HG02642 (cell line): Measurements from ENCODE around the gene ACAP3.
"Not testable (repeated sequence)": the region's sequence is repeated elsewhere in the genome, so short reads cannot be mapped to it uniquely, and the experiment has no call there.

Experiments used
- ATAC-seq: cut with Tn5 transposase; IDR thresholded peaks from one replicate; pipeline ENCODE4 v1.9.1; 2021; ENCODE audit warnings: mild to moderate bottlenecking; ENCODE audit not compliant: unreplicated experiment, poor library complexity

ACAP3 gene

GRCh38 chr1:1316199-1316598 is 8.5 kb upstream of the ACAP3 start:
- not testable (repeated sequence) for ATAC-seq

GRCh38 chr1:1315435-1315954 is 7.8 kb upstream of the ACAP3 start:
- no peak for ATAC-seq

- no peak for ATAC-seq
Observed at GRCh38 chr1:1314678-1315335, 7.1 kb upstream of the ACAP3 start.

GRCh38 chr1:1314237-1314586 is 6.5 kb upstream of the ACAP3 start:
- no peak for ATAC-seq

DNA sequence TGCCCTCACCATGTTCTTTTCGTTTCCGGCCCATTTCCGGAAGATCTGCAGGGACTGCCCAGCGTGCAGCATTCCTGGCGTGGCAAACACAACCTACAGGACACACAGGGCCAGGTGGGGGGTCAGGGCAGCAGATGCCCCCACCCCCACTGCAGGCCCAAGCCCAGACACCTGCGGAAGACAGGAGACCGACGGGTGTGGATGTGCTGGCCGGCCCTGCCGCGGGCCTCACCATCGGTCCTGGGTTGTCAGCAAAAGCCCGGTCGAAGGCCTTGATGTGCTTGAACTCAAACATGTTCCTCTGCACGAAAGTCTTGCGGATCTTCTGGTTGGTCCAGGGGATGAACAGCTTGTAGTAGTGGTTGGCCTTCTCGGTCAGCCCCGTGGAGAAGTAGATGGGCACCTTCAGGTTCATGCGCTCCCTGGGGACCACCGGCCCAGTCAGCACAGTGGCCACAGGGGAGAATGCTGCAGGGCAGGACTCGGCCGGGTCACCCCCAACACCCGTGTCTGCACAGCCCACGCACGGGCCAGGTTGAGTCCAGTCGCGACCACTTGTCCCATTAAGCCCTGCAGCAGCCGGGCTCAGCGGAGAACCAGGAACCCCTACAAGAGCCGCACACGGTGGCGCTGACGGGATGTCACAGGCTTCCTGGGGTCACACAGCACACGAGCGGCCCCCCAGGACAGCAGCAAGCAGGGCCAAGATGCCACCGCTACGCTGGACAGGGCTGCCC is 5.9 kb upstream of the ACAP3 start:
- ATAC-seq = no peak

DNA sequence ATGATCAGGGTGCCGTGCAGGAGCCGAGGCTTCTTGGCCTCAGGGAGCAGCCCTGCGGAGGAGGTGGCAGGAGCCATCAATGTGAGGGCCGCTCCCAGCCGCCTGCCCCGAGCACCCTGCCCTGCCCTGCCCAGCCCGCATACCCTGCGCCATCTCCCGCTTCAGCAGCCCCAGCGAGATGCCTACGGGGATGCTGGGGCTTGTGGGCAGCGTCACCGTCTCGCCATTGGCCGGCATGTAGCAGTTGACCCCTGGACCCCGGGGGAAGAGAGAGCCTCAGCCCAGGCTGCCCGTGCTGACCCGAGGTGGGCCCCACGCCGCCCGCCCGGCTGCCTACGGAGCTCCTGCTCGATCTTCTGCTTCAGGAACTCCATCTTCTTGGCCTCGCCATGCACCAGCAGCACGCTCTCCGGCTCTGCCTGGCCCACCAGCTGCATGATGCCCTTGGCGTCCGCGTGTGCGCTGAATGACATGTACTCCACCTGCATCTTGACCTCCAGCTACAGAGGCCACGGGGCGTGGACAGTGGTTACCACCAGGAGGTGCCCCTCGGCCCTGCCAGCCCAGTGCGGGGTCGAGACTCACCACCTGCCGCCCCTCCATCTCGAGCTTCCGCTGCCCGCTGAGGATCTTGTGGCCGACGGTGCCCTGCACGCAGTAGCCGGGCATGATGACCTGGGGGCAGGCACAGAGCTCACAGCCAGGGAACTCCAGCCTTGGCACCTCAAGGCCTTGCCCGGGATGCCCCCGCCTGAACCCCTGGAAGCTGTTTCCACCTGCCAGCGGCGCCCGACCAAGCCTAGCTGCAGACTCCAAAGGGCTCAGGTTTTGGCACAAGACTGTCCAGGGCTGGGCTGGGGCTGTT is 5.0 kb upstream of the ACAP3 start:
- no peak for ATAC-seq

DNA sequence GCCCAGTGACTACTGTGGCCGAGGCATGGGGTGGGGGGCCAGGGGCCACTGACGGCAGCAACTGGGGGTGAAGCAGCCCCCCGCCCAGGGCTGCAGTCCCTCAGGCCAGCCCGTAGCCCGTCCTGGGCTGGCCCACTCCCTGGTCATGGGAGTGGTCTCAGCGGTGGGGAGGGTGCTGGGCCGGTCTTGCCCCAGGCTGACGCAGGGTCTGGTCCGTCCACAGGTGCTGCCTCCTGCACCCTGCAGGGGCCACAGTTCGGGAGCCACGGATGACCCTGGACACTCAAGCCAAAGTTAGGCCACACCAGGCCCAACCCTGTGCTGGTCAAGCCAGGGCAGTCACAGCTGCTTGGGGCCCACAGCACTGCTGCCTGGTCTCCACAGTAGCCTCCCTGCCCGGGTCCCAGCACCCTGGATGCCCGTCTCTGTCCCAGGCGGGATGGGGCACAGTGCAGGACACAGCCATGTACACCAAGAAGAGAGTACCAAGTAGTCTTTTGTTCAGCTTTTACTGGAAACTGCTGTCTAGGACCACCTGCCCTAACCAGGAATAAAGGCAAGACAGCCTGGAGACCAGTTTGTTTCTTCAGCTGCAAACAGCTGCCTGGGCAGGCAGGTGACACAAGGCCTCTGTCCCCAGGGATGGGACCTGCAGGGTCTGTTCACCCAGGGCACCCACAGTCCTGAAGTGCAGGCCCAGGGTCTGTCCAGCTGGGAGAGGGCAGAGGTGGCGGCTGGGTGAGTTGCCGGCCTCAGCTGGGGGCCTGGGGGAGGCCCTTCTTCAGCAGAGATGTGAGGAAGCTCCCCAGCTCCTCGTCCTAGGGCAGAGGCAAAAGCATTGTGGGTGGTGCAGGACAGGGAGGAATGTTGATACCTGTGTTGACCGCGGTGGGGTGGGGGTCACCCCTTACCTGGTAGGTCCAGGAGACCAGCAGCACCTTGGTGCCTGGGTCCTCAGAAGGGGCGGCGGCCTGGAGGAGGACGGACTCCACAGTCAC is 3.7 kb upstream of the ACAP3 start:
- ATAC-seq = no peak

DNA sequence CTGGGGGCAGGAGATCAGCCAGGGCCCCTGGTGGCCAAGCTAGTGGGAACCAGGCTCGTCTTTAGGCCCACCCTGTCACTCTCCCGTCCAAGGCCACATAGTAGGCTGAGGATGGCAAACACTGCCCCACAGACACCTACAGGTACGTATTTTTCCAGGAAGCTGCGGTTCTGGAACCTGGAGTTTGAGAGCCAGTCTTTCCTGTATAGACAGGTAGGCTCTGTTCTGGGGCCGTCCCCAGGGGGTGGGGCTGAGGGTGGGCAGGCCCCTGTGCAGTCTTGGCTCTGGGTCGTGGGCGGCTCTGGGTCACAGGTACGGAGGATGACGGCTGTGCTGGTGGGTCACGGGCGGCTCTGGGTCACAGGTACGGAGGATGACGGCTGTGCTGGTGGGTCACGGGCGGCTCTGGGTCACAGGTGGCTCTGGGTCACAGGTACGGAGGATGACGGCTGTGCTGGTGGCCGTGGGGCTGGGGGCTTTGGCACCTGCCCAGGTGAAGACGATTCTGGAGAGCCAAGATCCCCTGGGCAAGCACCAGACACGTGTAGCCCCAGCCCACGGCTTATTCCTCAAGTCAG is 2.8 kb upstream of the ACAP3 start:
- no peak for ATAC-seq

DNA sequence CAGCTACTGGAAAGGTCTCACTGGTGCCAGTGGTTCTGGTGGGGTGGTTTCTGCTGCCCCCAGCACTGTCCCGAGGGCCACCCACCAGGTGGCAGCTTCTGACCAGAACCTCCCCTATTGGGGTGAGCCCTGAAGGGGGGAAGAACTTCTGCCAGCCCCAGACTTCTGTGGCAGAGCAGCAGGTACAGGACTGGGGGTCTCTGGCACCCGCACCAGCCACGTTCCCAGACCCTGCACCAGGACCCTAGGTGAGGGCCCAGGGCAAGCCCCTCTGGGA is 2.3 kb upstream of the ACAP3 start:
- ATAC-seq = no peak

- ATAC-seq = no peak
Observed at GRCh38 chr1:1309251-1310108, 1.8 kb upstream of the ACAP3 start.

DNA sequence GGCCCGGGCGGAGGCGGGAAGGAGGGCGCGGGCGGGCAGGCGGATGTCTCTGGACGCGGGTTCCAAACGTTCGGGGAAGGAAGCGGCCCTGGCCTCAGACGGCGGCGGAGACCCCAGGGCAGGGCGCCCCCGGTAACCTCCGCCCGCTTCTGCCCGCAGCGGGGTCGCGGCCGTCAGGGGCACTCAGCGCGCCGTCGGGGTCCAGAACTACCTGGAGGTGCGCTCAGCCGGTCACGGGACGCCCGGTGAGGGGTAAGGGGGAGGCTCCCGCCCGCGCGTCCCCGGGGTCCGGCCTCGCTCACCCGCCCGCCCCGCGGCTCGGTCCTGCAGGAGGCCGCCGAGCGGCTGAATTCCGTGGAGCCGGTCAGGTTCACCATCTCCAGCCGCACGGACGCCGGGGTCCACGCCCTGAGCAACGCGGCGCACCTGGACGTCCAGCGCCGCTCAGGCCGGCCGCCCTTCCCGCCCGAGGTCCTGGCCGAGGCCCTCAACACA is 1.1 kb upstream of the ACAP3 start:
- no peak for ATAC-seq

DNA sequence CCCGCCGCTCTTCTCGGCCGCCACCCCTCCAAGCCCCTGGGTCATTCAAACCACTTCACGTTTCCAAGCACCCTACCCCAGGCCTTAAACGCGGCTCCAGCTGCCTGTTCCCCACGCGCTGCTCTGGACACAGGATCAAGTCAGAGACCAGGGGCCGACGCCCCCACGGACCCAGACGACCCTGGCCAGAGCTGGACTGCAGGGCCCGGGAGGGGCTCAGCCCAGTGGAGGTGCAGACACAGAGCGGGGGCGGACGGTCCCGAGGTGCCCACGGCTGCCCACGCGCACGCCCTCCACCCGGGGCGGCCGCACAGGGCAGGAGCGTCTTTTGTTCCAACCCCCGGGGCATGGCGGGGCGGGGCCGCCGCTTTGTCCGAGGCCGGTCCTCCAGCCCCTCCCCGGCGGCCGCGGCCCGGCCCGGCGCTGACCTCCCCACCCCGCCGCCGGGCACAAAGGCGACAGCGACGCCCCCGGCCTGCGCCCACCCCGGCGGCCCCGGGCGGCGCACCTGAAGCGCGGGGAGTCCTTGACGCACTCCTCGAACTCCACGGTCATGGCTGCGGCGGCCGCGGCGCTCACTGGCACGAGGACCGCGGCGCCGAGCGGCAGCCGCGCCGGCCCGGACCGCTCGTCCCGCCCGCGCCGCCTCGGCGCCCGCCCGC is 338 bp downstream of the ACAP3 start:
- ATAC-seq = peak; percentile 9

DNA sequence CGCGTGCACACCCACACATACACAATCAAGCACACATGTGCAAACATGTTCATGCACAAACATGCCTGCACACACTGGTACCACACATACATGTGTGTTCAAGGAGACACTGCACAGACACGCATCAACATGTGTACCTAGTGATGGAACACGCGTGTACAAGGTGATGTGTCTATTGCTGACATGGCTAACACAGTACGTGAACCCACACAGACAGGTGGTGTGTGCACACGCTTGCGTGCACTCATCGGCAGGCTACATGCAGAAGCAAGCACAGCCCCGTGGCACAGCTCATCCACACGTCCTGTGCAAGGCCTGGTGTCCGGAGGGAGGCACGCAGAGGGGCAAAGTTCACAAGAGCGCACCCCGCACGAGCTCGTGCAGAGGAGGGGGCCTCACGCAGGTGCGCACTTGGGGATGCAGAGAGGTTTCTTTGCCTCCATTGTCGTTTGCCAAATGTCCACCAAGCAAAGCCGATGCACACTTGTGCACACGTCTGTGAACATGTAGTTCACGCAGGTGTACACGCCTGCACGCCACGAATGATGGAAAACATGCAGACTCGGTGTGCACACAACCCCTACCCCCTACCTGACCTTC is 969 bp downstream of the ACAP3 start:
- ATAC-seq = no peak

GRCh38 chr1:1306070-1306660 is 1.6 kb downstream of the ACAP3 start:
- no peak for ATAC-seq

GRCh38 chr1:1305300-1306069 is 2.2 kb downstream of the ACAP3 start:
- no peak for ATAC-seq
